B cell (primary cell): ENCODE results near the gene ZNF222.

Experiments
- CTCF ChIP-seq: fragments of 200-600 bp; IDR thresholded peaks from one replicate; pipeline ENCODE4 v1.8.0; 2022; ENCODE audit warnings: antibody characterized with exemption, mild to moderate bottlenecking
- EZH2 ChIP-seq: IDR thresholded peaks from 2 replicates; pipeline ENCODE4 v1.6.1; 2012; ENCODE audit warnings: borderline replicate concordance, low read depth, mild to moderate bottlenecking, moderate library complexity, low read length; ENCODE audit not compliant: insufficient read depth, poor library complexity, severe bottlenecking

- TF ChIP-seq CTCF = peak; percentile 24
- TF ChIP-seq EZH2 = no peak
These were observed 21.6 kb upstream of the ZNF222 start for GRCh38 chr19:44003461-44004009.
